IMR-90 (cell line): ENCODE data around the gene MMP25. TPM values are rescaled to one million over a fixed set of nuclear protein-coding genes. Genes with fewer than 3 reads are reported as not detected.

Experiments used
- ATAC-seq: fragments of 200-7000 bp; cut with Tn5 transposase; 2 replicates; pipeline ENCODE4 v1.9.1; 2020; ENCODE audit warnings: low read depth, mild to moderate bottlenecking, moderate library complexity
- BruUV-seq: library from RNA; stranded (reverse); fragments of 400-500 nt; replicated peaks from 2 replicates; lab custom pipeline; 2021; lab: Mats Ljungman, UMichigan
- CTCF ChIA-PET: fragments of 300-600 bp; formaldehyde crosslinking; extraction: SDS; loops from one replicate; lab custom pipeline; 2021; ENCODE audit warnings: antibody characterized with exemption; lab: Yijun Ruan, JAX
- POLR2A ChIA-PET: fragments of 300-600 bp; sonication (Branson Sonifier 250); formaldehyde crosslinking; loops from one replicate; lab custom pipeline; 2022; ENCODE audit warnings: antibody characterized with exemption; ENCODE audit not compliant: unreplicated experiment; lab: Charles Lee
- DNase-seq: peaks from one replicate; pipeline ENCODE4 v3.0.0; 2013
- H2AFZ ChIP-seq: replicated peaks from 2 replicates; pipeline ENCODE3; 2013; ENCODE audit warnings: low read length, mild to moderate bottlenecking; ENCODE audit not compliant: poor library complexity
- H2AK5ac ChIP-seq: 2 replicates; pipeline ENCODE4 v1.6.1; 2013; ENCODE audit warnings: low read depth, low read length, inconsistent platforms
- H2AK9ac ChIP-seq: replicated peaks from 2 replicates; pipeline ENCODE3; 2013; ENCODE audit warnings: mild to moderate bottlenecking, low read depth, low read length, moderate library complexity; ENCODE audit not compliant: poor library complexity
- H2BK120ac ChIP-seq: 2 replicates; pipeline ENCODE4 v1.6.1; 2013; ENCODE audit warnings: low read depth, low read length, inconsistent platforms
- H2BK15ac ChIP-seq: 3 replicates; pipeline ENCODE4 v1.6.1; 2013; ENCODE audit warnings: low read depth, low read length, inconsistent platforms
- H2BK20ac ChIP-seq: 2 replicates; pipeline ENCODE4 v1.6.1; 2013; ENCODE audit warnings: low read depth, mild to moderate bottlenecking, inconsistent platforms, low read length, moderate library complexity
- H2BK5ac ChIP-seq: 2 replicates; pipeline ENCODE4 v1.6.1; 2013; ENCODE audit warnings: mild to moderate bottlenecking, low read depth, low read length, inconsistent platforms; ENCODE audit not compliant: poor library complexity, severe bottlenecking
- H3K14ac ChIP-seq: replicated peaks from 2 replicates; pipeline ENCODE4 v1.6.1; 2013; ENCODE audit warnings: low read depth, low read length, inconsistent platforms
- H3K18ac ChIP-seq: 2 replicates; pipeline ENCODE4 v1.6.1; 2013; ENCODE audit warnings: low read depth, low read length, control low read depth
- H3K23ac ChIP-seq: 2 replicates; pipeline ENCODE4 v1.6.1; 2013; ENCODE audit warnings: low read depth, low read length, inconsistent platforms
- H3K27ac ChIP-seq: 2 replicates; pipeline ENCODE4 v1.5.1; 2013; ENCODE audit warnings: mild to moderate bottlenecking, control low read depth, low read length; ENCODE audit not compliant: insufficient read depth
- H3K27me3 ChIP-seq: 2 replicates; pipeline ENCODE4 v1.6.1; 2013; ENCODE audit warnings: low read length; ENCODE audit not compliant: control insufficient read depth, insufficient read depth
- H3K36me3 ChIP-seq: 2 replicates; pipeline ENCODE4 v1.6.1; 2013; ENCODE audit warnings: low read length, mixed read lengths; ENCODE audit not compliant: control insufficient read depth, insufficient read depth
- H3K4ac ChIP-seq: 2 replicates; pipeline ENCODE4 v1.6.1; 2013; ENCODE audit warnings: low read depth, low read length, inconsistent platforms
- H3K4me1 ChIP-seq: 2 replicates; pipeline ENCODE4 v1.6.1; 2013; ENCODE audit warnings: low read length, mixed read lengths; ENCODE audit not compliant: control insufficient read depth, insufficient read depth
- H3K4me2 ChIP-seq: 2 replicates; pipeline ENCODE4 v1.6.1; 2013; ENCODE audit warnings: low read depth, mild to moderate bottlenecking, control low read depth, low read length, moderate library complexity
- H3K4me3 ChIP-seq: 2 replicates; pipeline ENCODE4 v1.5.1; 2013; ENCODE audit warnings: low read depth, mild to moderate bottlenecking, control low read depth, low read length, moderate library complexity; ENCODE audit not compliant: insufficient read depth
- H3K56ac ChIP-seq: 2 replicates; pipeline ENCODE4 v1.6.1; 2013; ENCODE audit warnings: low read length, inconsistent platforms; ENCODE audit not compliant: insufficient read depth; ENCODE audit errors: extremely low read depth
- H3K79me1 ChIP-seq, 2 experiments: 2 replicates each; pipeline ENCODE4 v1.6.1; 2013; ENCODE audit warnings: low read length in 2 of 2, inconsistent platforms in 1 of 2, low read depth in 1 of 2
- H3K9ac ChIP-seq: 2 replicates; pipeline ENCODE4 v1.6.1; 2013; ENCODE audit warnings: low read depth, low read length, control low read depth
- H3K9me1 ChIP-seq: 2 replicates; pipeline ENCODE4 v1.6.1; 2013; ENCODE audit warnings: low read length, inconsistent platforms; ENCODE audit not compliant: insufficient read depth
- H3K9me3 ChIP-seq: 2 replicates; pipeline ENCODE4 v1.6.1; 2013; ENCODE audit warnings: low read length; ENCODE audit not compliant: control insufficient read depth, insufficient read depth
- H4K20me1 ChIP-seq: 2 replicates; pipeline ENCODE4 v1.6.1; 2013; ENCODE audit warnings: low read length, inconsistent platforms; ENCODE audit not compliant: insufficient read depth
- H4K5ac ChIP-seq: 2 replicates; pipeline ENCODE4 v1.6.1; 2013; ENCODE audit warnings: mild to moderate bottlenecking, low read depth, low read length, control low read depth
- H4K8ac ChIP-seq, 2 experiments: 2 replicates each; pipeline ENCODE4 v1.6.1; 2013; ENCODE audit warnings: low read depth in 2 of 2, low read length in 2 of 2, control low read depth in 1 of 2, inconsistent platforms in 1 of 2
- H4K91ac ChIP-seq: 2 replicates; pipeline ENCODE4 v1.6.1; 2013; ENCODE audit warnings: low read depth, low read length, inconsistent platforms; ENCODE audit not compliant: insufficient read depth
- BHLHE40 ChIP-seq: fragments of 150-350 bp; IDR thresholded peaks from 2 replicates; pipeline ENCODE4 v1.6.1; 2016; ENCODE audit warnings: mild to moderate bottlenecking, low read depth, low read length
- CEBPB ChIP-seq: IDR thresholded peaks from 2 replicates; pipeline ENCODE4 v1.6.1; 2012; ENCODE audit warnings: low read depth, low read length, improper control_type of control experiment
- CHD1 ChIP-seq: IDR thresholded peaks from 2 replicates; pipeline ENCODE4 v1.6.1; 2012; ENCODE audit warnings: low read depth, low read length, improper control_type of control experiment
- ELK1 ChIP-seq: fragments of 150-350 bp; IDR thresholded peaks from 2 replicates; pipeline ENCODE4 v1.6.1; 2016; ENCODE audit warnings: low read depth, mild to moderate bottlenecking, low read length, moderate library complexity, borderline replicate concordance
- FOS ChIP-seq: fragments of 150-350 bp; IDR thresholded peaks from 2 replicates; pipeline ENCODE4 v1.6.1; 2016; ENCODE audit warnings: low read depth, low read length
- MAFK ChIP-seq: IDR thresholded peaks from 2 replicates; pipeline ENCODE4 v1.6.1; 2012; ENCODE audit warnings: low read depth, low read length, improper control_type of control experiment
- MAZ ChIP-seq: IDR thresholded peaks from 2 replicates; pipeline ENCODE4 v1.6.1; 2012; ENCODE audit warnings: low read depth, mild to moderate bottlenecking, low read length, improper control_type of control experiment, moderate library complexity, borderline replicate concordance
- MXI1 ChIP-seq: IDR thresholded peaks from 2 replicates; pipeline ENCODE4 v1.6.1; 2012; ENCODE audit warnings: low read depth, mild to moderate bottlenecking, low read length, moderate library complexity, borderline replicate concordance
- NFE2L2 ChIP-seq: fragments of 150-350 bp; IDR thresholded peaks from 2 replicates; pipeline ENCODE4 v1.6.1; 2016; ENCODE audit warnings: low read depth, mild to moderate bottlenecking, low read length
- POLR2A ChIP-seq: IDR thresholded peaks from 2 replicates; pipeline ENCODE4 v1.6.1; 2012; ENCODE audit warnings: mild to moderate bottlenecking, low read depth, low read length
- RAD21 ChIP-seq: IDR thresholded peaks from 2 replicates; pipeline ENCODE4 v1.6.1; 2012; ENCODE audit warnings: low read length, improper control_type of control experiment
- RFX5 ChIP-seq: IDR thresholded peaks from 2 replicates; pipeline ENCODE4 v1.8.0; 2012; ENCODE audit warnings: low read depth, mild to moderate bottlenecking, low read length, moderate library complexity
- SMC3 ChIP-seq: fragments of 150-350 bp; IDR thresholded peaks from 2 replicates; pipeline ENCODE4 v1.6.1; 2016; ENCODE audit warnings: low read depth, mild to moderate bottlenecking, antibody characterized with exemption, low read length, moderate library complexity
- WGBS, 2 experiments: methylation state at CpG; one replicate each; pipeline versions ENCODE4 v1.1.5 to v1.1.7; 2013; ENCODE audit warnings: missing lambda C conversion rate in 2 of 2; ENCODE audit not compliant: insufficient read length in 1 of 2; ENCODE audit errors: extremely low coverage in 2 of 2; 5-methylcytosine and 5-hydroxymethylcytosine counted together
- dilution Hi-C: fragments of 300-500 bp; cut with HindIII; formaldehyde crosslinking; loops from one replicate; pipeline ENCODE4 v1.14.3; 2018; ENCODE audit warnings: low sequenced_read_pairs; ENCODE audit not compliant: unreplicated experiment
- in situ Hi-C: fragments of 300-500 bp; cut with MboI; formaldehyde crosslinking; loops from 3 replicates; pipeline ENCODE4 v1.14.3; 2019; ENCODE audit warnings: low sequenced_read_pairs, inconsistent platforms, mixed read lengths
- intact Hi-C: fragments of 100-400 bp; cut with micrococcal nuclease; formaldehyde crosslinking; loops from 2 replicates; pipeline ENCODE4 v1.10.0; 2022
- polyA plus RNA-seq, 3 experiments: library from polyadenylated mRNA; depleted of rRNA; stranded (reverse); fragments of >200 nt; gene quantifications; 2 replicates each; pipeline ENCODE4 v1.2.3, GENCODE V29; 2012; ENCODE audit warnings: low replicate concordance in 1 of 3
- total RNA-seq: library from RNA; depleted of rRNA; stranded (reverse); fragments of >200 nt; gene quantifications from 2 replicates; pipeline ENCODE4 v1.2.3, GENCODE V29; 2012

MMP25 gene
- total and polyA plus RNA-seq, 2 of the 4 experiments (the other 2 are of a cell fraction) = 0.07 TPM; not detected in 1

DNA sequence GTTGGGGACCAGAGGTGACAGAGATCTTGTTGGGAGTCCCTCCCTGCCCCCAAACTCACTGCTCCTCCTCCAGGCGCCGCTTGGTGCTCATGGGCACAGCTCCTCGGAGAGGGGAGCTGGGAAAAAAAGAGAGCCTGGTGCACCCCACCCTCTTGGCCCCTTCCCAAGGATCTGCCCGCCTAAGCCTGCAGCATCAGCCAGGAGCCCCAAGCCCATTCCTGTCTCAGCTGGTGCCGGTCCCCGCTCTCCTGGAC is 23.0 kb upstream of the MMP25 start:
- ATAC-seq = peak; percentile 0

More for the DNA sequence above, 23.0 kb upstream of the MMP25 start:
- peak overlapping the region; percentile 99 for H2AK5ac ChIP-seq
- in situ Hi-C loops (no loop called here), dilution Hi-C loops (no loop called here), intact Hi-C loops (no loop called here)
- peak overlapping the region; percentile 93 for H2BK120ac ChIP-seq
- peak overlapping the region; percentile 90 for H2AFZ ChIP-seq
- POLR2A ChIA-PET = interaction anchor here (0.5 to 1.4 kb wide), 3 partner anchors 11 to 110 kb away, joined by 3 to 5 read pairs (median 3); partner anchors contain the start of gene CLDN9
- H3K9me1 ChIP-seq = no peaks in the 10 kb centered on the region
- H3K9me3 ChIP-seq = no peaks in the 10 kb centered on the region
- no CpG with 5 or more reads among the region's 6 CpGs for WGBS, 2 experiments
- H2BK20ac ChIP-seq = peak overlapping the region; percentile 53; the same call in 1 of the 2 replicates
- peaks cover 11% of the 10 kb centered on the region for H3K4me1 ChIP-seq
- H3K23ac ChIP-seq = peak overlapping the region; percentile 99
- no TSS peak for BruUV-seq
- H2AK9ac ChIP-seq = peak overlapping the region; percentile 93
- H4K8ac ChIP-seq = peak overlapping the region; percentile 98
- H4K91ac ChIP-seq = peak overlapping the region; percentile 99
- peak overlapping the region; percentile 99 for H3K4ac ChIP-seq
- peak overlapping the region; percentile 99 for H3K9ac ChIP-seq
- H3K4me3 ChIP-seq = peak overlapping the region; percentile 57
- H2BK5ac ChIP-seq = peak overlapping the region; percentile 99
- H3K27me3 ChIP-seq = no peaks in the 10 kb centered on the region
- H2BK15ac ChIP-seq = peak overlapping the region; percentile 87; the same call in 1 of the 3 replicates
- H4K5ac ChIP-seq = peak overlapping the region; percentile 90
- peak overlapping the region; percentile 97 for H3K14ac ChIP-seq
- peak overlapping the region; percentile 95 for H3K4me2 ChIP-seq
- no peak for TF ChIP-seq MAFK
- TF ChIP-seq BHLHE40 = no peak
- no peak for TF ChIP-seq NFE2L2
- no peak for TF ChIP-seq ELK1
- no peak for TF ChIP-seq CHD1
- TF ChIP-seq MXI1 = no peak
- TF ChIP-seq MAZ = no peak; the same call in 1 of the 2 replicates
- no peak for TF ChIP-seq SMC3
- no peak for TF ChIP-seq RFX5
- TF ChIP-seq FOS = no peak
- TF ChIP-seq RAD21 = no peak
- no peak for TF ChIP-seq POLR2A
- no peak for TF ChIP-seq CEBPB
- peaks cover 34% of the 10 kb centered on the region for H4K20me1 ChIP-seq
- DNase-seq = peak; percentile 66
- peak overlapping the region; percentile 96 for H3K18ac ChIP-seq
- H3K27ac ChIP-seq = peak overlapping the region; percentile 100
- CTCF ChIA-PET = interaction anchor here (0.9 to 1.1 kb wide), 2 partner anchors 8 to 106 kb away, joined by 3 to 6 read pairs; no protein-coding TSS in a partner anchor
- peaks cover 0 to 27% of the 10 kb centered on the region in 2 experiments; a peak in 2 of 4 replicates for H3K79me1 ChIP-seq
- peak overlapping the region; percentile 100 for H3K56ac ChIP-seq
- peaks cover 22% of the 10 kb centered on the region for H3K36me3 ChIP-seq
